Activated T-helper 9 cell treated with anti-CD3 and anti-CD28 coated beads, Interleukin-2, amount 50 U/mL, for 16 hours (primary cell): ENCODE data around the gene RAP2B.
A peak's percentile ranks its signal among the peaks of the same experiment; 100 is the strongest.
"Not testable (repeated sequence)": the region's sequence is repeated elsewhere in the genome, so short reads cannot be mapped to it uniquely, and the experiment has no call there.

Source experiments
- DNase-seq: peaks from one replicate; pipeline ENCODE4 v3.0.0-alpha.2; 2020; ENCODE audit warnings: low read depth

Gene RAP2B

DNA sequence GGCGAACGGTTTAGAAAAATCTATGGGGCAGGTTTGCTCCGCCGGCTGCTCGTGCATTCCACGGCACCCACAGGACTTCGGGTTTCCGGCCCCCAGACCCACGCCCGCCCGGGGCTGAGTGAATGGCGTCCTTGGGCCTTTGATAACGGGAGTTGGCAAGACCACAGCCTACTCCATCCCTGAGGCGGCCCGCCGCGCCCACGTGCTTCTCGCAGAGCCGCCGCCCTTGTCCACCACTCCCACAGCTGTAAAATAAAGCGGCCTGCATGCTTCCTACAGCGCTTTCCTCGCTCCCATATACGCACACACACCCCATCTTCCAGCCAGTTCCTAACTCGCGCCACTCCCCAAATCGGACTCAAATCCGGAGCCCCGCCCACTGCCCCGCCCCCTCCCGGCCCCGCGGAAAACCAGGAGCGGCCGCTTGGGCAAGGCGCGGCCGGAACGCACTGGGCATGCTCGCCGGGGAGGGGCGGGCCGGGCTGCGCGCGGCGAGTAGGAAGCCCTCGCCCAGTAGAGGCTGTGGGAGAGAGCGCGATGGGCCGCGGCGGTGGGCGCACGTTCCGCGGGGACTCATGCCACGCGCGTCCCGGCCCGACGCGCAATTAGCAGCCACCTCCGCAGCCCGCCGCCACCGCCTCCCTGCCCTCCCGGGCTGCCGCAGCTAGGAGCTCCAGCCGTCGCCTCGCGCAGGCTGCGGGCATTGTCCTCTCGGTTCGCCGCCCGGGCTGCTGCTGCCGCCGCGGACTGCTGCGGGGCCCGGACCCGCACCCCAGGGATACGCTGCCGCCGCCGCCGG, at the start of gene RAP2B:
RAP2B (plus strand) TSS at position 513 of the 799 bp plus-strand sequence. CDS start 468 bp downstream, outside the sequence.
- DNase-seq: peak; percentile 96

DNA sequence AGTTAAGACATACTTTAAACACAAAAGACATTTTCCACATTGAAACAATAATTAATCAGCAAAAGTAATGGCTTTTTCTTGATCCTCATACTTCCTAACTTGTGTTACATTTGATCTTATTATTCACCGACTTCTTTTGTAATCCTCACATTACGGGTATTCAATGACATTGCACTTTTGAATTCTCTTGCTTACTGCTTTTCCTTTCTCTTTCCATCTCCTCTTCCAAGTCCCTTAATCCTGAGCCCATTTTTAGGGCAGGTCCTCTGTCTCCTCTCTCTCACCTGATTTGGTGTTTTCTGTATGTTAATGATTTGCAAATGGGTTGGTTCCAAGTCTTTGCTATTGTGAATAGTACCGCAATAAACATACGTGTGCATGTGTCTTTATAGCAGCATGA, 48.5 kb upstream of the RAP2B start:
- DNase-seq: no peak

DNA sequence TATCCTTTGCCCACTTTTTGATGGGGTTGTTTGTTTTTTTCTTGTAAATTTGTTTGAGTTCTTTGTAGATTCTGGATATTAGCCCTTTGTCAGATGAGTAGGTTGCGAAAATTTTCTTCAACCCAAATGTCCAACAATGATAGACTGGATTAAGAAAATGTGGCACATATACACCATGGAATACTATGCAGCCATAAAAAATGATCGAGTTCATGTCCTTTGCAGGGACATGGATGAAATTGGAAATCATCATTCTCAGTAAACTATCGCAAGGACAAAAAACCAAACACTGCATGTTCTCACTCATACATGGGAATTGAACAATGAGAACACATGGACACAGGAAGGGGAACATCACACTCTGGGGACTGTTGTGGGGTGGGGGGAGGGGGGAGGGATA, 47.8 kb upstream of the RAP2B start:
- DNase-seq: not testable (repeated sequence)

DNA sequence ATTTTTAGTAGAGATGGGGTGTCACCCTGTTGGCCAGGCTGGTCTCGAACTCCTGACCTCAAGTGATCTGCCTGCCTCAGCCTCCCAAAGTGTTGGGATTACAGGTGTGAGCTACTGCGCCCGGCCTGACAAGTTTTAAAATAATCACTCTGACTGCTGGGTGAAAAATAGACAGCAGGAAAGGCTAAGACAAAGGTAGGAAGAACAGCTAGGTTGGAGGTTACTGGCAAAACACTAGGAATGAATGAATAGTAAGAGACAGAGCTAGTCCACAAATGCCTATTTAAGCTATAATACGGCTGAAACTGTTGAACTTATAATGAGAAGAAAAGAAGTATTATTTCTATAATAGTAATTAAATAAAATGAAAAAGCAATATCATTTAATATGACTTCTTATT, 46.7 kb upstream of the RAP2B start:
- no peak for DNase-seq

DNA sequence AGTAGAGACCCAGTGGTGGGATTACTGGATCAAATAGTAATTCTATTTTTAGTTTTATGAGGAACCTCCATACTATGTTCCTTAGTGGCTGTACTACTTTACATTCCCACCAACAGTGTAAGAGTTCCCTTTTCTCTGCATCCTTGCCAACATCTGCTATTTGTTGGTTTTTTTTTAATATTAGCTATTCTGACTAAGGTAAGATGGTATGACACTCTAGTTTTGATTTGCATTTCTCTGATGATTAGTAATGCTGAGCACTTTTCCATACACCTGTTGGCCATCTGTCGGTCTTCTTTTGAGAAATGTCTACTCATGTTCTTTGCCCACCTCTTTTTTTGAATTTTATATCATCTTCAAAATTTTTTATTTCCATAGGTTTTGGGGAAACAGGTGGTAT, 34.2 kb upstream of the RAP2B start:
- no peak for DNase-seq

DNA sequence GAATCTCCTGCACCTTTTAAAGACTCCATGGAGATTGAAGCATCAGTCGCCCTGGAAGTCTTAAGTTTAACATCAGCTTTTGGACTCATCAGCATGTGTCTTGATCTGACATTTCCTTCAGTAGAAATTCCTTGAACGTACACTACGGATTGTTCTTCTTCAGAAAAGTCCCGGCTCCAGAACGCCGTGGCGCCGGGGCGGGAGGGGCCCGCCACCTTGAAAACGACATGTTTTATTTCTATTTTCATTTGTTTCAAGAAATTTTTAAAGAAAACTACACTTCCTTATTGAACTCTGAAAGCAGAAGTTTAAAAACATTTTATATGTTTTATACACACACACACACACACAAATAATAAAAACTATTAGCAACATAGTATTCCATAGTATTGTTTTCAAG, 32.6 kb upstream of the RAP2B start:
- DNase-seq: no peak

DNA sequence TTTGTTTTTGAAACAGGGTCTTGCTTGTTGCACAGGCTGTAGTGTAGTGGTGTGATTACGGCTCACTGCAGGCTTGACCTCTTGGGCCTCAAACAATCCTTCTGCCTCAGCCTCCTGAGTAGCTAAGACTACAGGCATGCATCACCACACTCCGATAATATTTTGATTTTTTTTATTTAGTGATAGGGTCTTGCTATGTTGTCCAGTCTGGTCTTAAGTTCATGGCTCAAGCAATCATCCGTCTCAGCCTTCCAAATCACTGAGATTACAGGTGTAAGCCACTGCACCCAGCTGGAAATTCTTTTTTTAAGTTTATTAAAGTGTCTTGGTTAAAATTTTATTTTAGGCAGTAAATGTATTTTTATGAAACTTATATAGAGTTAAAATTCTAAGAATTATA, 32.2 kb upstream of the RAP2B start:
- DNase-seq: no peak

DNA sequence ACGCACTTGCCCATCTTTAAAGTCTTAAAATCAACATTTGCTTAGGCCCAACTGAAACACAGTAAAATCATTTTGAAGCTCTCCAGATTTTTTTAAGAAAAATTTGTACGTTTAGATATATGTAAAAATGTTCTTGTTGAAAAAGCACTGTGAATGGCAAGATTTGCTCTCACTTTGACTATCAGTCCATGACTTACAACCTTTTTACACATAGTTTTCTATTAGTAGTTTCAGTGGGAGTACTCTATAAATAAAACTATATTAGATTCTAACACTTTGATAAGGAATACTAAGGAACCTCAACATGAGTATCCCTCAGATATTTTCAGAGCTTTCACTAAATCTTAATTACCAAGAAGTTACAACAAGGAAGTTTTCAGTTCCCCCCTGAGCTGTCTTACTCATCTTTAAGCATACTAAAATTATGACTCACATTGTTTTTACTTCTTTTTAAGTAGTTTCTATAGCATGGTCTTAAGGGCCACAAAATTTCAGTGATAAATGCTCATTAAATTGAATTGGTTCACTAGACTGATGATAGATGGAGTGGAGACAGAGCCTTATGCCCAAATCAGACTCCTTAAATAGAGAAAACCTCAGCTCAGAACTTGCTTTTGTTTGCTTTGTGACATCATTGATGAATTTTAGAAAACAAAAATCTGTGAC, 31.6 kb upstream of the RAP2B start:
- no peak for DNase-seq

DNA sequence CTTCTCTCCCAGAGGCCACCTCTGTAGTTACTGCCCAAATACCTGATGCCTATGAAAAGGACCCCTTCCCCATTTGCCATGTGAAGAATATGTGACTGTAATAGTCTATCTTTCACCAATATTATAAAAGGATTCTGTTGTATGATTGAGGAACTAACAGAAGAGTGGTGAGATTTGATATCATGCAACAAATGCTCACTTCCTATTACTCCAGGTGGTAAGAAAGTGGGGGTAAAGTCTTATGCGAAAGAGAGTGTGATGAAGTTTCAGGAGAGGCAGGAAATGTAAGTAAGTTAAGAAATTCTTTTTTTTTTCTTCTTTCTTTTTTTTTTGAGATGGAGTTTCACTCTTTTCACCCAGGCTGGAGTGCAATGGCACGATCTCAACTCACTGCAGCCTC, 24.4 kb upstream of the RAP2B start:
- no peak for DNase-seq

DNA sequence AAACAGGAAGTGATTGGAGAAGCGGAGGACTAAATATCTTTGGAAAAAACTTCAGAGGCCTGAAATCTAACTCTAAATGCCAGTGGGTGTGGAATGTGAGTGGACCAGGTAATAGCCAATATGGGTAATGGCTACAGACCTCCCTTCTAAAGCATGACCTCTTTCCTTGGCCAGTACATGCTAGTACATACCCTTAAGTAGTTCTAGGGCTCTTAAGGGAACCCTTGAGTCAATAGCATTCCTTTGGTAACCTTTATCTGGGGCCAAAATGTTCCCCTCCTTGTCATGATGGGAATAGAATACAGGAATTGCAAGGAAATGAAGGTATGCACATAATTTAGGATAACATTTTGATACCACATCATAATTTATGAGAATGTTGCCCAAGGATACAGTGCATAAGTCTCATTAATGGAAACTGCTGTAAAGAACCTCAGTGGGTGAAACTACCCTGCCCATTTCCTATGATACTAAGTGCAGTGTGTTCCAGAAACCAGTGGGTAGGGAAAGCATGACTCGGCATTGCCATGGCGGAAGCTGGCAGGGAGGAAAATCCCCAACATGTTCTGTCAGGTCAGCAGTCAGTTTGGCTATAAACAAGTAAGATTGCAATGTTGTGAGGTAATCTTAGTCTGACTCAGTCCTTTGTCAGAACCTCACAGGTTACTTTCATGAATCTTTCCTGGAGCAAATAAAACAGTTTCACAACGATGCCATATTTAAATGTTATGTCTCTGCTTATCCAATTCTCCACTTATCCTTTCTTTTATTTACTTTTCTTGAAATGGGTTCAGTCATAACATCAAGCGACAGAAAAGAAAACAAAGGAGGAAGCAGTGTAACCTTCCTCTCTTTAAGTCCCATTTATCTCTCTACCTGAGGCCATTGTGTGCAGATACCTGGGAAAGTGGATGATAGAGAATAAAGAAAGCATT, 23.5 kb upstream of the RAP2B start:
- peak; percentile 43 for DNase-seq

DNA sequence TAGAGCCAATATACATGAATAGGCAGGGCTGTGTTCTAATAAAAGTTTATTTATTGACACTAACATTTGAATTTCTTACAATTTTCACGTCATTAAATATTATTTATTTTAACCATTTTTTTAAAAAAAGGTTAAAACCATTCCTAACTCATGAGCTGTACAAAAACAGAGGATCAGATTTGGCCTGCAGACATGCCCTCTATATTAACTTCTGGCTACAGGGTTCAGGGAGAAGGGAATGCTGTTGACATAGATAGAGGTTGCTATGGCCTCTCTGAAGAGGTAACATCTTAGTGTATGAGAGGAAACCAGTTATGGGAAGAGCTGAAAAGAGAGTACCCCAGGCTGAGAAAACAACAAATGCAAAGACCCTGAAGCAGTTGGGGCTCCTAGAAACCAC, 19.1 kb upstream of the RAP2B start:
- no peak for DNase-seq

DNA sequence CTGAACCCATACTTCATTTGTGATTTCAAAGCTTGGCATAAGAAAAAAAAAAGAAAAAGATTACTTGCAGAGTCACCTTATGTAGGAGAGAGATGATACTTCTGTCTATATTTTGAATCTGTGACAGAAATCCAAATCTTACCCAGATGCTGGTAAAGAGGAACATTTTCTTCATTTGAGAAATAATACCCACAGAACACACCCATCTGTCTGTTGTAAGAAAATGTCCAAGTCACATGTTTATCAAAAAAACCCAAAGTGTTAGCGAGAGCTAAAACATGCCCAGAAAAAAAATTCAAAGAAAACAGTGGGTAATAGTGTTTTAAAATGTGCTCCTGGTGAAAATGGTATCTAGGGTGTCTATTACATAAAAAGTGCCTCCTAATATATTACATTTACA, 18.0 kb upstream of the RAP2B start:
- no peak for DNase-seq

DNA sequence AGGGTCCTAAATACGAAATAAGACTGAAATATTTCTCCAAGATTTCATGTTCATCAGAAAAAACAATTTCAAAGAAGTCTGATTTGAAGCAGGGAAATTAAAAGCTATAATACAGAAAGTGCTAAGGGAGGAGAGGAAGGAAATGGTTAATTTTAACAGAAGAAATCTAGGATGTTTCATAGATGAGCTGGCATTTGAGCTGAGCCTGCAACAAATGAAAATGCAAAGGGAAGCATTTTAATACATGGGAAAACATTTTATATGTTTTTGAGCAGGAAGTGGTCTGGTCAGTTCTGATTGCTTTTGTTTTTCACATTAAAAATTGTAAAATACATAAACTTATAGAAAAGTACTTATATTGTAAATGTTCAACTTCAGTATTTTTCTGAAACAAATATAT, 17.2 kb upstream of the RAP2B start:
- no peak for DNase-seq

DNA sequence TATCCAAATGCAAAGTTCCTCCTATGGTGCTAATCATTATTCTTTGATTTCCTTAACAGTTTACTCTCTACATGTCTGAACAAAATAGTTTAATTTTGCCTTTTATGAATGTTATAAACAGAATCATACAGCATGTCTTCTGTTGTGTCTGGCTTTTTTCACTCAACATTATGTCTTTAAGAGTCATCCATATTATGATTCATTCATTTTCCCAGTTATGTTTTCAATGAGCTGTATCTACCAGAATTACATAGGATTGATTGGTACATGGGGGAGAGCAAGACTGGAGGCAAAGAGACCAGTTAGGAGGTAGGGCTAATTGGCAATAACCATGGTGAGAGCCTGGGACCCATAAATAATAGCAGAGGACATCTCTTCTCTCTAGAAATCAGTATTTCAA, 16.6 kb upstream of the RAP2B start:
- DNase-seq: no peak

DNA sequence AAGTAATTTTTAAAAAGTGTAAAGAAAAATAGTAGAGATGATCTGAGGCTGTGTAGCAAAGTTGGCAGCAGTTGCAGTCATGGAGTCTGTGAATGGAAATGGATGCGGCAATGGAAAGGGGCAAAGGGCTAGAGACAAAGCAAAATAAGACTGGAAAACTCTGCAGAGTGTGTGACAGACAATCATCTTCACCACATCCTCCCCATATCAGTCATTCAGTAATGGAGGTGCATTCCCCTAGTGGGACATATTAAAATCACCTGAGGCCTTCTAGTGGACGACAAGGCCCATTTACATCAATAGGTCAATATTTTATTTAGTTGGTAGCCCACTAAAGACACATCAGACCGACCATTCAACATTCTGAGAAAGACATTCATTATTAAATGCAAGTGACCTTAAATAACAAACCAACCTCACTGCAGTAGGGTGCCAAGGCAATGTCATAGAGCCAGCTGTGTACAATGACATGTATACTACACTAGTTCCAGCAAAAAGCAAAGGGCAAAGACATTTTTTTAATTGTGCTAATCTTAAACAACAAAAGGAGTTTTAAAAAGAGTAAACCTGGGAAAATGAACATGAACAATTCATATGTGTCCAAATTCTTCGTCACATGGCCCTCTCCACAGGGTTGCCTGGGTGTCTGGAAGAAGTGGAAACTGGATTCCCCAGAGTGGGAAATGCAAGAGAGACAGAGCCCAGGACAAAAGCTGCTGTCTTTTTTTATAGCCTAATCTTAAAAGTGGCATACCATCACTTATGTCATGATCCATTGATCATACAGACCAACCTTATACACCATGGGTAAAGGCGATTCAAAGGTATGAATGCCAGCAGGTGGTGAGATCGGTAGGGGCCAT, 15.6 kb upstream of the RAP2B start:
- no peak for DNase-seq

DNA sequence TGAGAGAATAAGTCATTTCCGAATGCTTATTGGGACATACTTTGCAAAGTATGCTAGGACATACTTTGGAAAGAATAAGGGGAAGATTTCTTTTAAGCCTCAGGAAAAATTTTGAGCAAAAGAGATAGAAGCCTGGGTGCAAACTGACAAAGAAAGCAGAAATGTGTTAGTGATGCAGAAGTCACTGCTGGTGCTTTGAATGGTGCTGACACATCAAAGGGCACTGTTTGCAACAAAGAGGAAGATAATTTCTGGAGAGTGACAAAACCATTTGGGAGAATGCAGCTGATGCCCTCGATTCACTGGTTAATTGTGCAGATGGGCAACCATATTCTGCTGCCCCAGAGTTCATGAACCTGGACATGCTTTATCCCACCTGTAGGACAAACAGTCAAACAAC, 11.0 kb upstream of the RAP2B start:
- DNase-seq: no peak

DNA sequence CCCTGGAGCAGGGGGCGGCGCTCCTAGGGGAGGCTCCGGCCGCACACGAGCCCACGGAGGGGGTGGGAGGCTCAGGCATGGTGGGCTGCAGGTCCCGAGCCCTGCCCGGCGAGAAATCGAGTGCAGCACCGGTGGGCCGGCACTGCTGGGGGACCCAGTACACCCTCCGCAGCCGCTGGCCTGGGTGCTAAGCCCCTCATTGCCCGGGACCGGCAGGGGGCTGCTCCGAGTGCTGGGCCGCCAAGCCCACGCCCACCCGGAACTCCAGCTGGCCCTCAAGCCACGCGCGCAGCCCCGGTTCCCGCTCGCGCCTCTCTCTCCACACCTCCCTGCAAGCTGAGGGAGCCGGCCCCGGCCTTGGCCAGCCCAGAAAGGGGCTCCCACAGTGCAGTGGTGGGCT, 6.2 kb upstream of the RAP2B start:
- DNase-seq: not testable (repeated sequence)

DNA sequence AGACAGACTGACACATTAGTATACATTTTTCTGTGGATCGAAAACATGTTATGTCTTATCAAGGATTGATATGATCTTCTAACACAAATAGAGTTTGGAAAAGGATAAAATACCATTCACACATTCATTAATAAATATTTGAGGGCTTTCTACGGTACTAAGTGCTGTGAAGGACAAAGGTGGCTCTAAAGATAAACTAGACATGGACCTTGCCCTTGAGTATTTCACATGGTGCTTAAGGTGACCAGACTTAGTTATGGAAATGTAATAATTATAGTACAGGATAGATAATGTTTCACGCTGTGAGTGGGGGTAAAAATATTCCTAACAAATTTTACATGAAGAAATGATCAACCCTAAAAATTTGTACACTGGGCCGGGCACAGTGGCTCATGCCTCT, 3.8 kb upstream of the RAP2B start:
- DNase-seq: no peak

DNA sequence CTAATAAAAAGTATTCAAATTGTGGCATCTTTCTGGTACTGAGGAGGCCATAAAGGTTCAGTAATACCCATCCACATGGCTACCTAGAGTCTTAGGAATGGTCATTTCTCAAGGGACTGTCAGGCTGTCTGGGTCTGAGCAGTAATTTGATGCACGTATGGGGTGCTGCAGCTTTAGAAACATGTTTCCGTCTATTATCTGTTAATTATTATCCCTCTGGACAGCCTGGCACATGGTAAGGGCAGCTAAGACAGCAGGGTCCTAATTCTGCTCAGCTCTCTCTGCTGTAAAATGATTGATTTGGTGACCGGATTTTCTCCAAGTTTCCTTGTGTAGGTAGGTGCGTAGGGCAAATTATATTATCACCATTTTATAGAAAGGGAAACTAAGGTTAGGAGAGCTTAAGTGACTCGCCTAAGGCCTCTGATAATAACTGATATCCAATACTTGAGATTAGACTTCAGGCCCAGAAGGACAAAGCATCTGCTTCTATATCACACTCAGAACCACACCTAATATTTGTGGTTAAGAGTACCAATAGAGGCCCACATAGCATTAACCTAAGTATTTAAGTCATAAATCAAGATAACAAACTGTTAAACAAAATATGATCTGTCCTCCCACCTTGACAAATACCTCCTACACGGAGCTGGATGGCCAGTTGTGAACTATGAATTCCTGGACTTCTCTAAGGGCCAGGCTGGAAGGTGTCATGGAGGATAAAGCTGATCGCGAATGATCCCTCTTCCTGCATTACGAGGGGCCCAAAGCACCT, 2.9 kb upstream of the RAP2B start:
- DNase-seq: no peak

DNA sequence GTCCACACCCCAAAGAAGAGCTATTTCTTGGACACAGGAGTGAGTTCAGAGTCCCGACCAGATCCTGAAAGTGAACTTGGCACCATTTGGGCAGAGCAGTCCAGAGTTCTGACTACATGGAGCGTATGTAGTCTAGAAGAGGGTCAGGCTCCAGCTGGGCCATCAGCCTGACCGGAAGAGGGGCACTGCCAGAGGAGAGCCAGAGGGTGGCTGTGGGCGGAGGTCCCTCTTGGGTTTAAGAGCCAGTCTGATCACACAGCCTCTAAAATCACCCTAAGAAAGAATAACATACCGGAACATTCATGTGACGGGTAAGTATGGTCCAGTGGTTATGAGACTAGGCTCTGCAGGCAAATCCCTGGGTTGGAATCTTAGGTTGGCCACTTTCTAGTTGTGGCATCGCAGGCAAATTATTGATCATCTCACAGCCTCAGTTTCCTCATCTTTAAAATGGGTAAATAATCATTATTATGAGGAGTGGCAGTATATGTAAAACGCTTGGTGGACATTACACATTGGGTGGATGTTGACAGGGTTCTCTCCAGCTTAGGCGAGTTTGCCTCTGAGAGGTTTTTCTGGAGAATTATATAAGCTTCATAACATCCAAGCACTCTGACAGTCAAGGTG, 2.1 kb upstream of the RAP2B start:
- no peak for DNase-seq
